B cell (primary cell): ENCODE results near the gene PDE4C. TPM values are rescaled to one million over a fixed set of nuclear protein-coding genes. Genes with fewer than 3 reads are reported as not detected.

ENCODE experiments used
- ATAC-seq: fragments of 200-7000 bp; cut with Tn5 transposase; one replicate; pipeline ENCODE4 v1.10.0; 2021; ENCODE audit warnings: low read depth, mild to moderate bottlenecking, moderate number of reproducible peaks, moderate library complexity
- CTCF ChIA-PET: fragments of 350-600 bp; sonication (Branson Sonifier 250); formaldehyde crosslinking; loops from one replicate; lab custom pipeline; 2021; ENCODE audit warnings: antibody characterized with exemption, inconsistent platforms; lab: Charles Lee
- POLR2A ChIA-PET: fragments of 350-600 bp; sonication (Branson Sonifier 250); formaldehyde crosslinking; loops from one replicate; lab custom pipeline; 2021; ENCODE audit warnings: antibody characterized with exemption; lab: Charles Lee
- DNase-seq: peaks from one replicate; pipeline ENCODE4 v3.0.0; 2013
- H2AFZ ChIP-seq: 2 replicates; pipeline ENCODE4 v1.6.1; 2012; ENCODE audit warnings: mild to moderate bottlenecking, low read depth, low read length; ENCODE audit not compliant: insufficient read depth, poor library complexity, severe bottlenecking
- H3K27ac ChIP-seq, 2 donors: 1 replicate in 1 of 2; 2 replicates in 1 of 2; pipeline ENCODE4 v1.5.1; 2012 to 2013; ENCODE audit warnings: low read length in 2 of 2, mild to moderate bottlenecking in 2 of 2, moderate library complexity in 1 of 2
- H3K27me3 ChIP-seq, 4 experiments: fragments of 200-600 bp in 1 of 4; sonication (generic) in 1 of 4; replicated peaks in 1 of 4; 1 replicate in 2 of 4; 2 replicates in 2 of 4; pipeline versions ENCODE4 v1.6.1 to v1.7.0; 2013 to 2016; ENCODE audit warnings: low read length in 3 of 4, mild to moderate bottlenecking in 2 of 4, mixed read lengths in 1 of 4, moderate library complexity in 1 of 4; ENCODE audit not compliant: insufficient read depth in 4 of 4, control insufficient read depth in 3 of 4; ENCODE audit errors: control extremely low read depth in 1 of 4
- H3K36me3 ChIP-seq, 2 experiments: replicated peaks in 1 of 2; 1 replicate in 1 of 2; 2 replicates in 1 of 2; pipeline versions ENCODE4 v1.6.1 to v1.7.1; 2013; ENCODE audit warnings: low read length in 1 of 2; ENCODE audit not compliant: insufficient read depth in 2 of 2, control insufficient read depth in 1 of 2; ENCODE audit errors: control extremely low read depth in 1 of 2, extremely low read depth in 1 of 2
- H3K4me1 ChIP-seq, 2 donors: fragments of 200-600 bp in 1 of 2; sonication (generic) in 1 of 2; 1 replicate in 1 of 2; 2 replicates in 1 of 2; pipeline versions ENCODE4 v1.5.1 to v1.6.1; 2013 to 2017; ENCODE audit warnings: low read length in 2 of 2; ENCODE audit not compliant: control insufficient read depth in 2 of 2, insufficient read depth in 2 of 2
- H3K4me2 ChIP-seq: replicated peaks from 2 replicates; pipeline ENCODE3; 2012; ENCODE audit warnings: mild to moderate bottlenecking, low read depth, low read length; ENCODE audit not compliant: poor library complexity, severe bottlenecking
- H3K4me3 ChIP-seq, 5 experiments: fragments of 200-600 bp in 1 of 5; sonication (generic) in 1 of 5; 1 replicate in 3 of 5; 2 replicates in 2 of 5; pipeline versions ENCODE4 v1.5.1 to v1.7.0; 2011 to 2016; ENCODE audit warnings: low read length in 4 of 5, mild to moderate bottlenecking in 4 of 5, low read depth in 2 of 5, control low read depth in 1 of 5, moderate library complexity in 1 of 5; ENCODE audit not compliant: insufficient read depth in 1 of 5; ENCODE audit errors: control extremely low read depth in 1 of 5, extremely low read depth in 1 of 5
- H3K79me2 ChIP-seq: fragments of 200-600 bp; sonication (generic); one replicate; pipeline ENCODE4 v1.6.0; 2016; ENCODE audit warnings: low read length; ENCODE audit not compliant: control insufficient read depth, insufficient read depth
- H3K9ac ChIP-seq: fragments of 200-600 bp; sonication (generic); 2 replicates; pipeline ENCODE4 v1.6.1; 2017; ENCODE audit warnings: mild to moderate bottlenecking, low read length, moderate library complexity
- H3K9me3 ChIP-seq, 3 donors: one replicate each; pipeline versions ENCODE4 v1.6.1 to v1.7.1; 2013; ENCODE audit warnings: low read length in 2 of 3; ENCODE audit not compliant: control insufficient read depth in 2 of 3, insufficient read depth in 1 of 3; ENCODE audit errors: control extremely low read depth in 1 of 3
- H4K20me1 ChIP-seq: 2 replicates; pipeline ENCODE4 v1.6.0; 2012; ENCODE audit warnings: mild to moderate bottlenecking, low read length; ENCODE audit not compliant: insufficient read depth, control insufficient read depth, poor library complexity, severe bottlenecking
- H3K27ac Mint-ChIP-seq: one replicate; pipeline ENCODE4 v1.8.0; 2021; ENCODE audit warnings: mixed read lengths
- H3K27me3 Mint-ChIP-seq: one replicate; pipeline ENCODE4 v1.8.0; 2021; ENCODE audit warnings: mixed read lengths
- H3K4me1 Mint-ChIP-seq: one replicate; pipeline ENCODE4 v1.8.0; 2021; ENCODE audit warnings: mixed read lengths
- H3K4me3 Mint-ChIP-seq: one replicate; pipeline ENCODE4 v1.8.0; 2021; ENCODE audit warnings: mixed read lengths
- H3K9me3 Mint-ChIP-seq: one replicate; pipeline ENCODE4 v1.8.0; 2022; ENCODE audit warnings: mixed read lengths; ENCODE audit not compliant: insufficient read depth
- EZH2 ChIP-seq: IDR thresholded peaks from 2 replicates; pipeline ENCODE4 v1.6.1; 2012; ENCODE audit warnings: borderline replicate concordance, low read depth, mild to moderate bottlenecking, moderate library complexity, low read length; ENCODE audit not compliant: insufficient read depth, poor library complexity, severe bottlenecking
- WGBS: methylation state at CpG from one replicate; pipeline ENCODE4 v1.1.5; 2013; ENCODE audit warnings: missing lambda C conversion rate; ENCODE audit not compliant: insufficient coverage; 5-methylcytosine and 5-hydroxymethylcytosine counted together
- intact Hi-C: fragments of 100-400 bp; cut with micrococcal nuclease; formaldehyde crosslinking; loops from one replicate; pipeline ENCODE4 v1.10.0; 2022
- polyA plus RNA-seq: library from polyadenylated mRNA; depleted of rRNA; stranded (reverse); fragments of >200 nt; gene quantifications from 2 replicates; pipeline ENCODE4 v1.2.3, GENCODE V29; 2012
- total RNA-seq, 2 donors: library from RNA; stranded (reverse); fragments of 120-200 nt in 1 of 2; gene quantifications; 1 replicate in 1 of 2; 2 replicates in 1 of 2; pipeline versions ENCODE4 v1.2.3 to v1.2.4, GENCODE V29; 2013 to 2022
- TF ChIP-seq, protein P1 (sequence below): fragments of 200-600 bp; IDR thresholded peaks from one replicate; pipeline ENCODE4 v1.8.0; 2022; ENCODE audit warnings: antibody characterized with exemption, mild to moderate bottlenecking

Gene PDE4C
- total and polyA plus RNA-seq, 2 donors (not counting 1 experiment from before 2014, with no cell fraction given) = not detected

DNA sequence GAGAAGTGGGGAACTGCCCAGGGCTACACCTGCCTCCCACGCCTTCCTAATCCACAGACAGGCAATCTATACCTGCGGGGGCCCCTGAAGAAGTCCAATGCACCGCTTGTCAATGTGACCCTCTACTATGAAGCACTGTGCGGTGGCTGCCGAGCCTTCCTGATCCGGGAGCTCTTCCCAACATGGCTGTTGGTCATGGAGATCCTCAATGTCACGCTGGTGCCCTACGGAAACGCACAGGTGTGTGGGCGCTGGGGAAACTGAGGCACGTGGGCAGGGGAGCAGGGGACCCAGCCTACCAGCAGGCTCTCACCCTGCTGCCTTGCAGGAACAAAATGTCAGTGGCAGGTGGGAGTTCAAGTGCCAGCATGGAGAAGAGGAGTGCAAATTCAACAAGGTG lies 51.3 kb downstream of the PDE4C start:
- Histone ChIP-seq H3K9ac (peak overlapping the region; percentile 96), H3K27me3 (no peaks in the 10 kb centered on the region), H3K4me2 (peak overlapping the region; percentile 83), H3K79me2 (peaks cover 44% of the 10 kb centered on the region), H3K4me1 (peaks cover 74 to 87% of the 10 kb centered on the region in 2 donors), H3K4me3 (peak overlapping the region; percentile 67 to 97 (median 83)), H3K9me3 (peaks cover 0 to 2% (median 0%) of the 10 kb centered on the region in 3 donors), H3K27ac (peak overlapping the region; percentile 97 to 99), H3K36me3 (peaks cover 11 to 44% of the 10 kb centered on the region in 2 experiments), H4K20me1 (peaks cover 42% of the 10 kb centered on the region), H2AFZ (no peak overlapping the region)
- WGBS = 61% methylated on average over 10 of the region's 11 CpGs
- DNase-seq (peak; percentile 23), ATAC-seq (no peak)
- Mint-ChIP-seq H3K27me3 (no peaks in the 10 kb centered on the region), H3K4me1 (peaks cover 81% of the 10 kb centered on the region), H3K4me3 (peak overlapping the region; percentile 94), H3K27ac (peak overlapping the region; percentile 98), H3K9me3 (no peaks in the 10 kb centered on the region)
- TF ChIP-seq EZH2 = no peak
- TF ChIP-seq, protein P1, sequence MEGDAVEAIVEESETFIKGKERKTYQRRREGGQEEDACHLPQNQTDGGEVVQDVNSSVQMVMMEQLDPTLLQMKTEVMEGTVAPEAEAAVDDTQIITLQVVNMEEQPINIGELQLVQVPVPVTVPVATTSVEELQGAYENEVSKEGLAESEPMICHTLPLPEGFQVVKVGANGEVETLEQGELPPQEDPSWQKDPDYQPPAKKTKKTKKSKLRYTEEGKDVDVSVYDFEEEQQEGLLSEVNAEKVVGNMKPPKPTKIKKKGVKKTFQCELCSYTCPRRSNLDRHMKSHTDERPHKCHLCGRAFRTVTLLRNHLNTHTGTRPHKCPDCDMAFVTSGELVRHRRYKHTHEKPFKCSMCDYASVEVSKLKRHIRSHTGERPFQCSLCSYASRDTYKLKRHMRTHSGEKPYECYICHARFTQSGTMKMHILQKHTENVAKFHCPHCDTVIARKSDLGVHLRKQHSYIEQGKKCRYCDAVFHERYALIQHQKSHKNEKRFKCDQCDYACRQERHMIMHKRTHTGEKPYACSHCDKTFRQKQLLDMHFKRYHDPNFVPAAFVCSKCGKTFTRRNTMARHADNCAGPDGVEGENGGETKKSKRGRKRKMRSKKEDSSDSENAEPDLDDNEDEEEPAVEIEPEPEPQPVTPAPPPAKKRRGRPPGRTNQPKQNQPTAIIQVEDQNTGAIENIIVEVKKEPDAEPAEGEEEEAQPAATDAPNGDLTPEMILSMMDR = no peak
- ChIA-PET POLR2A (interaction anchor here (0.7 to 5.6 kb wide), 4 partner anchors 9 to 125 kb away, joined by 3 to 45 read pairs (median 6); partner anchors contain the start of gene MPV17L2), CTCF (interaction anchor here (1.2 to 2.7 kb wide), 3 partner anchors 16 to 78 kb away, joined by 4 to 19 read pairs (median 7); partner anchors contain the start of gene PIK3R2)
- intact Hi-C loops = loop anchor here (5.0 kb wide), 2 partner anchors 78 to 153 kb away; partner anchors contain the start of gene MAST3

Other genes with a start within 250 kb of the PDE4C start
- 639 and 667 TPM in 2 replicates for gene ARRDC2, start 218.3 kb downstream of the PDE4C start, total RNA-seq
- 131 and 202 TPM in 2 replicates for gene ARRDC2, start 218.3 kb downstream of the PDE4C start, polyA plus RNA-seq
- gene IL12RB1, start 139.5 kb downstream of the PDE4C start, total RNA-seq = 24.5 and 24.8 TPM in 2 replicates
- 17.9 and 18.8 TPM in 2 replicates for gene IL12RB1, start 139.5 kb downstream of the PDE4C start, polyA plus RNA-seq
- gene MAST3, start 128.7 kb downstream of the PDE4C start, total RNA-seq = 85.5 and 90.7 TPM in 2 replicates
- 43.5 and 48.7 TPM in 2 replicates for gene MAST3, start 128.7 kb downstream of the PDE4C start, polyA plus RNA-seq
- gene PIK3R2, start 73.3 kb downstream of the PDE4C start, total RNA-seq = 13.7 and 15.8 TPM in 2 replicates
- 8.5 and 8.9 TPM in 2 replicates for gene PIK3R2, start 73.3 kb downstream of the PDE4C start, polyA plus RNA-seq
- gene IFI30, start 52.6 kb downstream of the PDE4C start, total RNA-seq = 171 TPM in 2 replicates
- 74.5 and 222 TPM in 2 replicates for gene IFI30, start 52.6 kb downstream of the PDE4C start, polyA plus RNA-seq
- gene MPV17L2, start 33.2 kb downstream of the PDE4C start, total RNA-seq = 6.5 and 8.6 TPM in 2 replicates
- gene MPV17L2, start 33.2 kb downstream of the PDE4C start, polyA plus RNA-seq = 18.4 and 23.0 TPM in 2 replicates
- gene RAB3A, start 22.4 kb downstream of the PDE4C start, total RNA-seq = 9.6 and 10.4 TPM in 2 replicates
- gene RAB3A, start 22.4 kb downstream of the PDE4C start, polyA plus RNA-seq = 5.3 and 7.7 TPM in 2 replicates
- 63.6 and 67.7 TPM in 2 replicates for gene IQCN, start 48.0 kb upstream of the PDE4C start, total RNA-seq
- 52.0 and 106 TPM in 2 replicates for gene IQCN, start 48.0 kb upstream of the PDE4C start, polyA plus RNA-seq
- 608 and 628 TPM in 2 replicates for gene JUND, start 55.2 kb upstream of the PDE4C start, total RNA-seq
- 5,593 and 7,730 TPM in 2 replicates for gene JUND, start 55.2 kb upstream of the PDE4C start, polyA plus RNA-seq
- 66.3 and 70.0 TPM in 2 replicates for gene LSM4, start 96.6 kb upstream of the PDE4C start, total RNA-seq
- gene LSM4, start 96.6 kb upstream of the PDE4C start, polyA plus RNA-seq = 79.2 and 86.1 TPM in 2 replicates
- 14.1 and 17.6 TPM in 2 replicates for gene PGPEP1, start 114.2 kb upstream of the PDE4C start, total RNA-seq
- gene PGPEP1, start 114.2 kb upstream of the PDE4C start, polyA plus RNA-seq = 16.3 and 20.9 TPM in 2 replicates
- not detected in 2 replicates for gene GDF15, start 159.7 kb upstream of the PDE4C start, total RNA-seq
- 0.17 and 0.19 TPM in 2 replicates for gene GDF15, start 159.7 kb upstream of the PDE4C start, polyA plus RNA-seq
- 2.4 and 2.8 TPM in 2 replicates for gene LRRC25, start 171.2 kb upstream of the PDE4C start, total RNA-seq
- gene LRRC25, start 171.2 kb upstream of the PDE4C start, polyA plus RNA-seq = 3.3 and 5.7 TPM in 2 replicates
- 37.0 and 43.5 TPM in 2 replicates for gene SSBP4, start 193.0 kb upstream of the PDE4C start, total RNA-seq
- 53.5 and 64.2 TPM in 2 replicates for gene SSBP4, start 193.0 kb upstream of the PDE4C start, polyA plus RNA-seq
- 17.6 and 22.6 TPM in 2 replicates for gene ISYNA1, start 211.7 kb upstream of the PDE4C start, total RNA-seq
- 28.3 and 41.9 TPM in 2 replicates for gene ISYNA1, start 211.7 kb upstream of the PDE4C start, polyA plus RNA-seq